ENCODE results near the gene MRPS18C. TPM values are rescaled to one million over a fixed set of nuclear protein-coding genes. Genes with fewer than 3 reads are reported as not detected.

Gene MRPS18C
- total RNA-seq, 1 donor from 2014 or later: 25.6 TPM

- no peaks in the 10 kb centered on the region for H3K27me3 ChIP-seq
- Mint-ChIP-seq H3K4me1 (no peaks in the 10 kb centered on the region), H3K9me3 (no peaks in the 10 kb centered on the region), H3K36me3 (peaks cover 6% of the 10 kb centered on the region), H3K27ac (no peak overlapping the region), H3K4me3 (no peak overlapping the region), H3K27me3 (ENCODE audit: insufficient read depth, low read depth) (no peaks in the 10 kb centered on the region)
- no peak overlapping the region for H3K27ac ChIP-seq
- no peak overlapping the region for H3K4me3 ChIP-seq
- no peaks in the 10 kb centered on the region for H4K20me1 ChIP-seq (ENCODE audit: low read depth)
- no peaks in the 10 kb centered on the region for H3K36me3 ChIP-seq
- DNase-seq (ENCODE audit: low spot score): no peak
- no peaks in the 10 kb centered on the region for H3K4me1 ChIP-seq
- H3K9me3 ChIP-seq (ENCODE audit: low read depth): no peaks in the 10 kb centered on the region
- TF ChIP-seq CTCF (IDR thresholded peaks at IDR 0.05) (no peak), EZH2 (IDR thresholded peaks at IDR 0.05) (no peak), EZH2phosphoT487 (IDR thresholded peaks at IDR 0.05) (no peak)
- no peaks in the 10 kb centered on the region for H3K79me2 ChIP-seq (ENCODE audit: low read depth)
- H3K9ac ChIP-seq: no peak overlapping the region
- H3K4me2 ChIP-seq: no peak overlapping the region
- no peak overlapping the region for H2AFZ ChIP-seq (replicated peaks)
- H3F3A ChIP-seq (ENCODE audit: low read depth): no peaks in the 10 kb centered on the region
These were observed 15.0 kb upstream of the MRPS18C start for GRCh38 chr4:83440899-83441298.

- no peak overlapping the region for H3K4me2 ChIP-seq
- DNase-seq (ENCODE audit: low spot score): no peak
- H3K27me3 ChIP-seq: no peaks in the 10 kb centered on the region
- no peaks in the 10 kb centered on the region for H3K4me1 Mint-ChIP-seq
- H3K36me3 ChIP-seq: no peaks in the 10 kb centered on the region
- H3K9me3 ChIP-seq (ENCODE audit: low read depth): no peaks in the 10 kb centered on the region
- no peak overlapping the region for H2AFZ ChIP-seq (replicated peaks)
- no peaks in the 10 kb centered on the region for H4K20me1 ChIP-seq (ENCODE audit: low read depth)
- peaks cover 5% of the 10 kb centered on the region for H3K79me2 ChIP-seq (ENCODE audit: low read depth)
- H3K27me3 Mint-ChIP-seq (ENCODE audit: insufficient read depth, low read depth): no peaks in the 10 kb centered on the region
- H3K36me3 Mint-ChIP-seq: peaks cover 3% of the 10 kb centered on the region
- H3K27ac Mint-ChIP-seq: no peak overlapping the region
- H3K27ac ChIP-seq: no peak overlapping the region
- H3K4me3 Mint-ChIP-seq: no peak overlapping the region
- no peaks in the 10 kb centered on the region for H3F3A ChIP-seq (ENCODE audit: low read depth)
- no peaks in the 10 kb centered on the region for H3K4me1 ChIP-seq
- H3K9ac ChIP-seq: no peak overlapping the region
- TF ChIP-seq EZH2 (IDR thresholded peaks at IDR 0.05): no peak
- TF ChIP-seq CTCF (IDR thresholded peaks at IDR 0.05): no peak
- no peak for TF ChIP-seq EZH2phosphoT487 (IDR thresholded peaks at IDR 0.05)
- no peak overlapping the region for H3K4me3 ChIP-seq
- no peaks in the 10 kb centered on the region for H3K9me3 Mint-ChIP-seq
These were observed 6.8 kb upstream of the MRPS18C start for GRCh38 chr4:83449009-83449408.

GRCh38 chr4:83454686-83455085 is 1.2 kb upstream of the MRPS18C start:
- peak; percentile 4 for DNase-seq (ENCODE audit: low spot score)
- H3K4me1 ChIP-seq: peaks cover 5% of the 10 kb centered on the region
- H4K20me1 ChIP-seq (ENCODE audit: low read depth): no peaks in the 10 kb centered on the region
- no peaks in the 10 kb centered on the region for H3K27me3 ChIP-seq
- H3K4me3 ChIP-seq: peak overlapping the region; percentile 75
- H3K36me3 ChIP-seq: peaks cover 8% of the 10 kb centered on the region
- Mint-ChIP-seq H3K4me3 (peak overlapping the region; percentile 99), H3K27me3 (ENCODE audit: insufficient read depth, low read depth) (peaks cover 6% of the 10 kb centered on the region), H3K4me1 (peaks cover 17% of the 10 kb centered on the region), H3K27ac (peak overlapping the region; percentile 87), H3K36me3 (peaks cover 6% of the 10 kb centered on the region), H3K9me3 (no peaks in the 10 kb centered on the region)
- H3K9me3 ChIP-seq (ENCODE audit: low read depth): no peaks in the 10 kb centered on the region
- H3K79me2 ChIP-seq (ENCODE audit: low read depth): peaks cover 49% of the 10 kb centered on the region
- H3K27ac ChIP-seq: no peak overlapping the region
- H3K4me2 ChIP-seq: peak overlapping the region; percentile 90
- no peak for TF ChIP-seq EZH2 (IDR thresholded peaks at IDR 0.05)
- TF ChIP-seq CTCF (IDR thresholded peaks at IDR 0.05): no peak
- no peak for TF ChIP-seq EZH2phosphoT487 (IDR thresholded peaks at IDR 0.05)
- H3F3A ChIP-seq (ENCODE audit: low read depth): no peaks in the 10 kb centered on the region
- H2AFZ ChIP-seq (replicated peaks): peak overlapping the region; percentile 92
- H3K9ac ChIP-seq: peak overlapping the region; percentile 92
